H1 (cell line): Measurements from ENCODE around the gene KLHL33. TPM values are rescaled to one million over a fixed set of nuclear protein-coding genes. Genes with fewer than 3 reads are reported as not detected.

ENCODE experiments used
- CBX8 ChIP-seq: fragments of 300-800, 300-1000 bp; sonication (generic); IDR thresholded peaks from 2 replicates; pipeline ENCODE4 v1.7.1; 2016; ENCODE audit warnings: low read depth, low read length, borderline replicate concordance
- CHD7 ChIP-seq: fragments of 300-600 bp; sonication (generic); IDR thresholded peaks from 2 replicates; pipeline ENCODE4 v1.7.1; 2012; ENCODE audit warnings: low read length, moderate library complexity, mild to moderate bottlenecking, inconsistent platforms; ENCODE audit not compliant: insufficient replicate concordance
- E2F6 ChIP-seq: IDR thresholded peaks from 2 replicates; pipeline ENCODE4 v1.6.1; 2012; ENCODE audit warnings: inconsistent platforms
- EGR1 ChIP-seq: IDR thresholded peaks from 2 replicates; pipeline ENCODE4 v1.6.1; 2011; ENCODE audit warnings: low read depth, low read length, borderline replicate concordance
- HDAC2 ChIP-seq, 2 experiments: fragments of 300-600 bp in 1 of 2; sonication (generic) in 1 of 2; IDR thresholded peaks; 2 replicates each; pipeline ENCODE4 v1.6.1; 2011 to 2012; ENCODE audit warnings: low read depth in 2 of 2, low read length in 2 of 2, mild to moderate bottlenecking in 2 of 2, moderate library complexity in 2 of 2, borderline replicate concordance in 1 of 2, inconsistent platforms in 1 of 2
- NRF1 ChIP-seq: IDR thresholded peaks from 2 replicates; pipeline ENCODE4 v1.6.1; 2011; ENCODE audit warnings: mild to moderate bottlenecking, low read depth, low read length, improper control_type of control experiment
- RNF2 ChIP-seq: fragments of 200-900, 300-1000 bp; sonication (generic); IDR thresholded peaks from 2 replicates; pipeline ENCODE4 v1.7.1; 2016; ENCODE audit warnings: borderline replicate concordance, low read depth, mild to moderate bottlenecking, antibody characterized with exemption, low read length; ENCODE audit not compliant: poor library complexity, severe bottlenecking; ENCODE audit errors: missing control alignments
- SIN3A ChIP-seq, 2 experiments: IDR thresholded peaks in 1 of 2; conservative IDR thresholded peaks in 1 of 2; 2 replicates each; pipeline ENCODE4 v1.6.1; 2011 to 2012; ENCODE audit warnings: low read length in 2 of 2, improper control_type of control experiment in 1 of 2, low read depth in 1 of 2, mild to moderate bottlenecking in 1 of 2
- SIRT6 ChIP-seq: IDR thresholded peaks from one replicate; pipeline ENCODE4 v1.7.1; 2012; ENCODE audit warnings: low read length, inconsistent platforms
- TBP ChIP-seq: IDR thresholded peaks from 2 replicates; pipeline ENCODE4 v1.6.1; 2011; ENCODE audit warnings: low read depth, low read length, improper control_type of control experiment
- polyA plus RNA-seq, 7 experiments: library from polyadenylated mRNA; depleted of rRNA in 3 of 7; stranded (reverse) in 5 of 7; unstranded in 2 of 7; fragments of >200 nt in 5 of 7; fragments of 200-250 nt in 2 of 7; gene quantifications; 1 replicate in 5 of 7; 2 replicates in 1 of 7; 4 replicates in 1 of 7; pipeline versions ENCODE4 v1.2.1 to v1.2.3, GENCODE V29; 2011 to 2013; ENCODE audit warnings: missing spikeins in 2 of 7, mixed read lengths in 2 of 7
- total RNA-seq: library from RNA; stranded (reverse); fragmentation: NEBNext Ultra II Directional; extraction: Animal tissue kit (Norgen Biotek cat#: 25700); gene quantifications from 2 replicates; pipeline ENCODE4 v1.2.1, GENCODE V29; 2021

Gene KLHL33
- total and polyA plus RNA-seq, 2 of the 8 experiments (the other 6 are each of a cell fraction or from before 2014, with no cell fraction given) = 0.11 to 0.17 TPM

GRCh38 chr14:20470603-20470901 is 34.6 kb upstream of the KLHL33 start (continued):
- no peak for TF ChIP-seq CHD7
- TF ChIP-seq HDAC2 (IDR thresholded peaks at IDR 0.05; ENCODE audit: borderline replicate concordance in 1 of 2, low read depth in 2 of 2, low read length in 2 of 2) = no peak
- no peak for TF ChIP-seq NRF1
- TF ChIP-seq E2F6 = no peak
- no peak for TF ChIP-seq RNF2
- no peak for TF ChIP-seq EGR1
- TF ChIP-seq CBX8 = no peak
- no peak for TF ChIP-seq TBP
- TF ChIP-seq SIN3A (conservative IDR thresholded peaks at IDR 0.05 in 1 of 2, IDR thresholded peaks at IDR 0.05 in 1 of 2; ENCODE audit: low read depth in 1 of 2, low read length in 2 of 2) = no peak
- no peak for TF ChIP-seq SIRT6
